Breast epithelium (tissue), 3 donors: Measurements from ENCODE around the gene PCDHB16.
"Not testable (repeated sequence)": the region's sequence is repeated elsewhere in the genome, so short reads cannot be mapped to it uniquely, and the experiment has no call there.

Experiments used
- POLR2A ChIP-seq: fragments of 450-650 bp; IDR thresholded peaks from one replicate; pipeline ENCODE4 v1.6.1; 2016; ENCODE audit warnings: antibody characterized with exemption, mild to moderate bottlenecking, moderate library complexity
- TF ChIP-seq, protein P1 (sequence below), 3 donors: fragments of 450-650 bp; IDR thresholded peaks; one replicate each; pipeline ENCODE4 v1.5.1; 2016 to 2017; ENCODE audit warnings: antibody characterized with exemption in 3 of 3, mild to moderate bottlenecking in 3 of 3, moderate library complexity in 3 of 3

DNA sequence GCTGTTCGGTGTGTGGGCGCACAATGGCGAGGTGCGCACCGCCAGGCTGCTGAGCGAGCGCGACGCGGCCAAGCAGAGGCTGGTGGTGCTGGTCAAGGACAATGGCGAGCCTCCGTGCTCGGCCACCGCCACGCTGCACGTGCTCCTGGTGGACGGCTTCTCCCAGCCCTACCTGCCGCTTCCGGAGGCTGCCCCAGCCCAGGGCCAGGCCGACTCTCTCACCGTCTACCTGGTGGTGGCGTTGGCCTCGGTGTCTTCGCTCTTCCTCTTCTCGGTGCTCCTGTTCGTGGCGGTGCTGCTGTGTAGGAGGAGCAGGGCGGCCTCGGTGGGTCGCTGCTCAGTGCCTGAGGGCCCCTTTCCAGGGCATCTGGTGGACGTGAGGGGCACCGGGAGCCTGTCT is 2.3 kb upstream of the PCDHB16 start:
- TF ChIP-seq, protein P1, sequence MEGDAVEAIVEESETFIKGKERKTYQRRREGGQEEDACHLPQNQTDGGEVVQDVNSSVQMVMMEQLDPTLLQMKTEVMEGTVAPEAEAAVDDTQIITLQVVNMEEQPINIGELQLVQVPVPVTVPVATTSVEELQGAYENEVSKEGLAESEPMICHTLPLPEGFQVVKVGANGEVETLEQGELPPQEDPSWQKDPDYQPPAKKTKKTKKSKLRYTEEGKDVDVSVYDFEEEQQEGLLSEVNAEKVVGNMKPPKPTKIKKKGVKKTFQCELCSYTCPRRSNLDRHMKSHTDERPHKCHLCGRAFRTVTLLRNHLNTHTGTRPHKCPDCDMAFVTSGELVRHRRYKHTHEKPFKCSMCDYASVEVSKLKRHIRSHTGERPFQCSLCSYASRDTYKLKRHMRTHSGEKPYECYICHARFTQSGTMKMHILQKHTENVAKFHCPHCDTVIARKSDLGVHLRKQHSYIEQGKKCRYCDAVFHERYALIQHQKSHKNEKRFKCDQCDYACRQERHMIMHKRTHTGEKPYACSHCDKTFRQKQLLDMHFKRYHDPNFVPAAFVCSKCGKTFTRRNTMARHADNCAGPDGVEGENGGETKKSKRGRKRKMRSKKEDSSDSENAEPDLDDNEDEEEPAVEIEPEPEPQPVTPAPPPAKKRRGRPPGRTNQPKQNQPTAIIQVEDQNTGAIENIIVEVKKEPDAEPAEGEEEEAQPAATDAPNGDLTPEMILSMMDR (IDR thresholded peaks at IDR 0.05) = not testable (repeated sequence)
- not testable (repeated sequence) for TF ChIP-seq POLR2A
